ENCODE measurements around the gene CHD9.

CHD9 gene

DNA sequence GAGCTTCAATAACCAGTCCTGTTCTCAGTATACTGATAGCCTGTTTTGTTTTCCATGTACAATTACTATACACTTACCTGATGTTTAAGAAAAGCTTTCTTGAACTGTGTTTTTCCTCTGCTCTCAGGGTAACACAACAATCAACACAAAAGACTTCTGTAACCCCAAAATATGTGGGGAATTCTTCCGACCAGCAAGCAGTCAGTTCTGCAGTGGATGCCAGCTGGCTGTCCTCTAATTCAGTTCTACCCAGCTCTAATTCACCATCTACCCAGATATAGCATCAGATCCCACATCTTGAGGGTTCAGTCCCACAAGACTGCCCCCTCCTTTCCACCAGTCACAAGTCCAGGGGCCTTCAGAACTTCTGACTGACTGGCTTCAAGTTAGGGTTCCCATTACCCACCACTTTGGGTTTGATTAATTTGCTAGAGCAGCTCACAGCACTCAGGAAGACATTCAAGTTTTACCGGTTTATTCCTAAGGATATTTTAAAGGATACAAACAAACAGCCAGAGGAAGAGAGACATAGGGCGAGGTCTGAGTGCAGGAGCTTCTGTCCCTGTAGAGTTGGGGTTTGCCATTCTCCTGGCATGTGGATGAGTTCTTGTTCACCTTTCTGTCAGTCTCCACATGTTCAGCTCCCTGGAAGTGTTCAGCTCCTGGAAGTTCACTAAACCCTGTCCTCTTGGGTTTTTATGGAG, 178.2 kb downstream of the CHD9 start:
- Histone ChIP-seq H3K4me1 (ENCODE audit: control insufficient read depth, insufficient read depth, low read length) (no peaks in the 10 kb centered on the region), H3K27ac (ENCODE audit: extremely low read depth, low read depth, low read length) (no peak overlapping the region), H3K9me3 (ENCODE audit: control insufficient read depth, insufficient read depth, low read depth, low read length) (no peaks in the 10 kb centered on the region), H3K36me3 (ENCODE audit: control insufficient read depth in 2 of 2, insufficient read depth in 1 of 2, low read length in 2 of 2) (peaks cover 55 to 91% of the 10 kb centered on the region in 2 experiments), H3K4me3 (ENCODE audit: low read depth, low read length) (no peak overlapping the region)
- CTCF ChIA-PET, result interaction anchor here (2.0 kb wide), 1 partner anchor 25 kb away, joined by 11 read pairs; no protein-coding TSS in a partner anchor
- TF ChIP-seq ZNF560 (tag by site-specific recombination; IDR thresholded peaks at IDR 0.05; ENCODE audit: borderline replicate concordance), result no peak
- no peak for TF ChIP-seq MEIS1 (CRISPR knock-in tag; IDR thresholded peaks at IDR 0.05; ENCODE audit: borderline replicate concordance)
- no peak for TF ChIP-seq ZNF132 (tag by site-specific recombination; IDR thresholded peaks at IDR 0.05; ENCODE audit: borderline replicate concordance)
- no peak for TF ChIP-seq ZNF76 (tag by site-specific recombination; IDR thresholded peaks at IDR 0.05; ENCODE audit: borderline replicate concordance, low read depth)
- no peak for TF ChIP-seq TCF7L2 (IDR thresholded peaks at IDR 0.05; ENCODE audit: borderline replicate concordance, low read depth, low read length)
- no peak for TF ChIP-seq ZNF624 (tag by site-specific recombination; IDR thresholded peaks at IDR 0.05)
- no peak for TF ChIP-seq ZNF169 (tag by site-specific recombination; IDR thresholded peaks at IDR 0.05)
- no peak for TF ChIP-seq YY2 (tag by site-specific recombination; IDR thresholded peaks at IDR 0.05)
- TF ChIP-seq FEZF1 (tag by site-specific recombination; IDR thresholded peaks at IDR 0.05), result no peak
- TF ChIP-seq ZNF341 (tag by site-specific recombination; IDR thresholded peaks at IDR 0.05; ENCODE audit: low read depth), result no peak
- no peak for TF ChIP-seq BCL11B (tag by site-specific recombination; IDR thresholded peaks at IDR 0.05; ENCODE audit: low read depth)
- TF ChIP-seq, protein P1, sequence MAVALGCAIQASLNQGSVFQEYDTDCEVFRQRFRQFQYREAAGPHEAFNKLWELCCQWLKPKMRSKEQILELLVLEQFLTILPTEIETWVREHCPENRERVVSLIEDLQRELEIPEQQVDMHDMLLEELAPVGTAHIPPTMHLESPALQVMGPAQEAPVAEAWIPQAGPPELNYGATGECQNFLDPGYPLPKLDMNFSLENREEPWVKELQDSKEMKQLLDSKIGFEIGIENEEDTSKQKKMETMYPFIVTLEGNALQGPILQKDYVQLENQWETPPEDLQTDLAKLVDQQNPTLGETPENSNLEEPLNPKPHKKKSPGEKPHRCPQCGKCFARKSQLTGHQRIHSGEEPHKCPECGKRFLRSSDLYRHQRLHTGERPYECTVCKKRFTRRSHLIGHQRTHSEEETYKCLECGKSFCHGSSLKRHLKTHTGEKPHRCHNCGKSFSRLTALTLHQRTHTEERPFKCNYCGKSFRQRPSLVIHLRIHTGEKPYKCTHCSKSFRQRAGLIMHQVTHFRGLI (tag by site-specific recombination; IDR thresholded peaks at IDR 0.05), result no peak
- no peak for TF ChIP-seq ZNF776 (tag by site-specific recombination; IDR thresholded peaks at IDR 0.05; ENCODE audit: borderline replicate concordance)
- TF ChIP-seq, protein P2, sequence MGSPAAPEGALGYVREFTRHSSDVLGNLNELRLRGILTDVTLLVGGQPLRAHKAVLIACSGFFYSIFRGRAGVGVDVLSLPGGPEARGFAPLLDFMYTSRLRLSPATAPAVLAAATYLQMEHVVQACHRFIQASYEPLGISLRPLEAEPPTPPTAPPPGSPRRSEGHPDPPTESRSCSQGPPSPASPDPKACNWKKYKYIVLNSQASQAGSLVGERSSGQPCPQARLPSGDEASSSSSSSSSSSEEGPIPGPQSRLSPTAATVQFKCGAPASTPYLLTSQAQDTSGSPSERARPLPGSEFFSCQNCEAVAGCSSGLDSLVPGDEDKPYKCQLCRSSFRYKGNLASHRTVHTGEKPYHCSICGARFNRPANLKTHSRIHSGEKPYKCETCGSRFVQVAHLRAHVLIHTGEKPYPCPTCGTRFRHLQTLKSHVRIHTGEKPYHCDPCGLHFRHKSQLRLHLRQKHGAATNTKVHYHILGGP (tag by site-specific recombination; IDR thresholded peaks at IDR 0.05), result no peak
- POLR2A ChIA-PET, result no interaction called here

DNA sequence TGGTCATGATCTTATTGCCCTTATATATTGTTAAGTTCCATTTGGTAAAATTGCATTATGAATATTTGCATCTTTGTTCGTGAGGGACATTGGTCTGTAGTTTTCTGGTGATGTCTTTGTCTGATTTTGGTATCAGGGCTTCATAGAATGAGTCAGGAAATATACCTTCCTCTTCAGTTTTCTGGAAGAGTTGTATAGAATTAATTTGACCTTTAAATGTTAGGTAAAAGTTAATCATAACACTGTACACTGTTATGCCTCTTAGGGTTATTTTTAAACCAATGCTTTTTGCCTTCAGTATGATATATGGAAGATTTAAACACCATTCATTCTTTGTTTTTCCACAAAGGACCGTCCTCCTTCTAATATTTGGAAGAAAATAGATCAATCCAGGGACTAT, 180.0 kb downstream of the CHD9 start:
- TF ChIP-seq ZNF776 (tag by site-specific recombination; IDR thresholded peaks at IDR 0.05; ENCODE audit: borderline replicate concordance) (no peak), ZNF530 (tag by site-specific recombination; IDR thresholded peaks at IDR 0.05; ENCODE audit: low read depth) (no peak), ZNF2 (tag by site-specific recombination; IDR thresholded peaks at IDR 0.05) (no peak), ZNF558 (tag by site-specific recombination; IDR thresholded peaks at IDR 0.05) (no peak), ZNF350 (tag by site-specific recombination; IDR thresholded peaks at IDR 0.05) (no peak), ZFP3 (tag by site-specific recombination; IDR thresholded peaks at IDR 0.05; ENCODE audit: low read depth) (no peak), ZNF221 (tag by site-specific recombination; IDR thresholded peaks at IDR 0.05; ENCODE audit: borderline replicate concordance) (no peak), ZNF837 (tag by site-specific recombination; IDR thresholded peaks at IDR 0.05) (no peak), ZNF366 (tag by site-specific recombination; conservative IDR thresholded peaks at IDR 0.05) (no peak)
- TF ChIP-seq, protein P3, sequence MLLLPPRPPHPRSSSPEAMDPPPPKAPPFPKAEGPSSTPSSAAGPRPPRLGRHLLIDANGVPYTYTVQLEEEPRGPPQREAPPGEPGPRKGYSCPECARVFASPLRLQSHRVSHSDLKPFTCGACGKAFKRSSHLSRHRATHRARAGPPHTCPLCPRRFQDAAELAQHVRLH (tag by site-specific recombination; IDR thresholded peaks at IDR 0.05), result no peak
- H3K4me3 ChIP-seq (ENCODE audit: low read depth, low read length), result no peak overlapping the region
- no peaks in the 10 kb centered on the region for H3K9me3 ChIP-seq (ENCODE audit: control insufficient read depth, insufficient read depth, low read depth, low read length)
- no peak overlapping the region for H3K27ac ChIP-seq (ENCODE audit: extremely low read depth, low read depth, low read length)
- no peaks in the 10 kb centered on the region for H3K4me1 ChIP-seq (ENCODE audit: control insufficient read depth, insufficient read depth, low read length)
- peaks cover 55 to 91% of the 10 kb centered on the region in 2 experiments for H3K36me3 ChIP-seq (ENCODE audit: control insufficient read depth in 2 of 2, insufficient read depth in 1 of 2, low read length in 2 of 2)
- CTCF ChIA-PET, result no interaction called here
- POLR2A ChIA-PET, result no interaction called here

Measured in HEK293 (cell line).